HepG2 (cell line): ENCODE measurements around the gene MYL11. TPM values are rescaled to one million over a fixed set of nuclear protein-coding genes. Genes with fewer than 3 reads are reported as not detected.

ENCODE experiments used
- CBX5 ChIP-seq: sonication (generic); formaldehyde crosslinking; IDR thresholded peaks from 2 replicates; pipeline ENCODE4 v1.4.0; 2020; ENCODE audit warnings: missing genetic modification reagents, borderline replicate concordance
- CENPT ChIP-seq: sonication (generic); formaldehyde crosslinking; IDR thresholded peaks from 2 replicates; pipeline ENCODE4 v1.8.0; 2022; ENCODE audit warnings: low read depth, mild to moderate bottlenecking, moderate library complexity, missing genetic modification reagents
- IKZF1 ChIP-seq: fragments of 450-650 bp; IDR thresholded peaks from 2 replicates; pipeline ENCODE4 v1.7.1; 2016
- KLF13 ChIP-seq: sonication (generic); formaldehyde crosslinking; IDR thresholded peaks from 2 replicates; pipeline ENCODE4 v1.4.0; 2020; ENCODE audit warnings: mild to moderate bottlenecking, missing genetic modification reagents
- KLF16 ChIP-seq, 2 experiments: sonication (generic) in 1 of 2; formaldehyde crosslinking in 1 of 2; IDR thresholded peaks; 2 replicates each; pipeline versions ENCODE4 v1.6.1 to v1.8.0; 2016 to 2023; ENCODE audit warnings: missing genetic modification reagents in 2 of 2, missing compliant biosample characterization in 1 of 2
- TBL1XR1 ChIP-seq: fragments of 150-350 bp; IDR thresholded peaks from 2 replicates; pipeline ENCODE4 v1.6.1; 2014; ENCODE audit warnings: borderline replicate concordance, low read length; ENCODE audit not compliant: partially characterized antibody
- YY1 ChIP-seq: IDR thresholded peaks from 2 replicates; pipeline ENCODE4 v1.6.1; 2011; ENCODE audit warnings: low read length, low read depth, moderate library complexity, mild to moderate bottlenecking; ENCODE audit not compliant: insufficient read depth, insufficient replicate concordance
- ZFP41 ChIP-seq: sonication (generic); formaldehyde crosslinking; IDR thresholded peaks from 2 replicates; pipeline ENCODE4 v1.4.0; 2020; ENCODE audit warnings: mild to moderate bottlenecking, missing genetic modification reagents, borderline replicate concordance
- ZNF598 ChIP-seq: sonication (generic); formaldehyde crosslinking; IDR thresholded peaks from 2 replicates; pipeline ENCODE4 v1.5.1; 2020; ENCODE audit warnings: mild to moderate bottlenecking, missing genetic modification reagents, borderline replicate concordance
- polyA plus RNA-seq, 8 experiments: library from polyadenylated mRNA; depleted of rRNA in 3 of 8; stranded (reverse) in 7 of 8; unstranded in 1 of 8; fragments of >200 nt; fragmentation: Illumina TruSeq in 4 of 8; extraction: Trizol in 4 of 8; gene quantifications; 2 replicates each; pipeline versions ENCODE4 v1.2.1 to v1.2.3, GENCODE V29; 2011 to 2016; ENCODE audit warnings: low read depth in 4 of 8, missing spikeins in 1 of 8, mixed read lengths in 1 of 8; ENCODE audit not compliant: insufficient read depth in 1 of 8
- total RNA-seq, 5 experiments: library from RNA; depleted of rRNA; stranded (reverse); fragments of >200 nt; fragmentation: Illumina TruSeq; extraction: Trizol; gene quantifications; 2 replicates each; pipeline ENCODE4 v1.2.3, GENCODE V29; 2016; ENCODE audit warnings: low read depth in 1 of 5
- TF ChIP-seq, protein P1 (sequence below): sonication (generic); formaldehyde crosslinking; conservative IDR thresholded peaks from 2 replicates; pipeline ENCODE4 v1.4.0; 2020; ENCODE audit warnings: mild to moderate bottlenecking, missing genetic modification reagents, moderate library complexity
- TF ChIP-seq, protein P2 (sequence below): sonication (generic); formaldehyde crosslinking; IDR thresholded peaks from 2 replicates; pipeline ENCODE4 v1.4.0; 2020; ENCODE audit warnings: missing genetic modification reagents, borderline replicate concordance
- TF ChIP-seq, protein P3 (sequence below): IDR thresholded peaks from 2 replicates; pipeline ENCODE4 v1.4.0; 2020; ENCODE audit warnings: mild to moderate bottlenecking, missing genetic modification reagents
- TF ChIP-seq, protein P4 (sequence below): sonication (generic); formaldehyde crosslinking; IDR thresholded peaks from 2 replicates; pipeline ENCODE4 v1.4.0; 2020; ENCODE audit warnings: missing genetic modification reagents

MYL11 gene
- total and polyA plus RNA-seq, 2 of the 13 experiments (the other 11 are each of a cell fraction or from before 2014, with no cell fraction given), result not detected

DNA sequence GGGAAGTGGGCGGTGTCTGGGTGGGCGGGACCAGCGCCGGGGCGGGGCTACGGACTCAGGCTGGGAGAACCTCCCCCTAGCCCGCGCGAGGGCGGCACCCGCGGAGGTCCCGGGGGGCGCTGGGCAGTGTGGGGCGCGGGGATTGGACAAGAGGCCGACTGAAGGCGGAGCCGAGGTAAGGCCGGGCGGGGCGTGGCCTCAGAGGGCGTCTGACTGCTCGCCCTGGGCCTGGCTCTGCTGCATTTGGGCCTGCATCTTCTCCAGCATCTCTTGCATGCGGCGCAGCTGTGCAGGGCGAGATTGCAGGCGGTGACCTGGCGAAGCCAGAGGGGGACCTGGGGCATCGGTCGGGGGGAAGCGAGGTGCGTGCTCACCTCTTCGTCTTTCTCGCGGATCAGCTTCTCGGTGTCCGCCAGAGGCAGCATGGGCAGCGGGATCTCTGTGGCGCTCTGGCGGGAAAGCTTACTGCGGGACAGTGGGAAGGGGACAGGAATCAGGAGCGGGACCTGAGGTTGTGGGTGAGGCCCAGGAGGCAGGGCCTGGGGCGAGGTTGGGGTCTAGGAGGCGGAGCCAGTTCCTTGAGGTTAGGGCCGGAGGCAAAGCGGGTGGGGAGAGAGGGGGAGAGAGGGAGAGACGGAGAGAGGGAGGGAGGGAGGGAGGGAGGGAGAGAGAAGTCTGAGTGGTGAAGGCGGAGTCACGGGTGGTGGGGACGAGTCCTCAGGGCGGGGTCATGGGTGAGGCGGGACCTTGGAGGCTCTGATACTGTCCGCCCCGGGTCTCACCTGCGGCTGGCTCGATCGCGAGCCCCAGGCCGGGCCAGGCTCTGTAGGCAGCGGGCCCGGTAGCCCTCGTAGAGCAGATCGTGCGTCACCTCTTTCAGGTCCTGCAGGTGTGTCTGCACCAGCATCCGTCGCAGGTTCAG is 3.9 kb downstream of the MYL11 start (continued):
- TF ChIP-seq, protein P1, sequence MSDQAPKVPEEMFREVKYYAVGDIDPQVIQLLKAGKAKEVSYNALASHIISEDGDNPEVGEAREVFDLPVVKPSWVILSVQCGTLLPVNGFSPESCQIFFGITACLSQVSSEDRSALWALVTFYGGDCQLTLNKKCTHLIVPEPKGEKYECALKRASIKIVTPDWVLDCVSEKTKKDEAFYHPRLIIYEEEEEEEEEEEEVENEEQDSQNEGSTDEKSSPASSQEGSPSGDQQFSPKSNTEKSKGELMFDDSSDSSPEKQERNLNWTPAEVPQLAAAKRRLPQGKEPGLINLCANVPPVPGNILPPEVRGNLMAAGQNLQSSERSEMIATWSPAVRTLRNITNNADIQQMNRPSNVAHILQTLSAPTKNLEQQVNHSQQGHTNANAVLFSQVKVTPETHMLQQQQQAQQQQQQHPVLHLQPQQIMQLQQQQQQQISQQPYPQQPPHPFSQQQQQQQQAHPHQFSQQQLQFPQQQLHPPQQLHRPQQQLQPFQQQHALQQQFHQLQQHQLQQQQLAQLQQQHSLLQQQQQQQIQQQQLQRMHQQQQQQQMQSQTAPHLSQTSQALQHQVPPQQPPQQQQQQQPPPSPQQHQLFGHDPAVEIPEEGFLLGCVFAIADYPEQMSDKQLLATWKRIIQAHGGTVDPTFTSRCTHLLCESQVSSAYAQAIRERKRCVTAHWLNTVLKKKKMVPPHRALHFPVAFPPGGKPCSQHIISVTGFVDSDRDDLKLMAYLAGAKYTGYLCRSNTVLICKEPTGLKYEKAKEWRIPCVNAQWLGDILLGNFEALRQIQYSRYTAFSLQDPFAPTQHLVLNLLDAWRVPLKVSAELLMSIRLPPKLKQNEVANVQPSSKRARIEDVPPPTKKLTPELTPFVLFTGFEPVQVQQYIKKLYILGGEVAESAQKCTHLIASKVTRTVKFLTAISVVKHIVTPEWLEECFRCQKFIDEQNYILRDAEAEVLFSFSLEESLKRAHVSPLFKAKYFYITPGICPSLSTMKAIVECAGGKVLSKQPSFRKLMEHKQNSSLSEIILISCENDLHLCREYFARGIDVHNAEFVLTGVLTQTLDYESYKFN (CRISPR knock-in tag), result peak; percentile 68
- TF ChIP-seq, protein P2, sequence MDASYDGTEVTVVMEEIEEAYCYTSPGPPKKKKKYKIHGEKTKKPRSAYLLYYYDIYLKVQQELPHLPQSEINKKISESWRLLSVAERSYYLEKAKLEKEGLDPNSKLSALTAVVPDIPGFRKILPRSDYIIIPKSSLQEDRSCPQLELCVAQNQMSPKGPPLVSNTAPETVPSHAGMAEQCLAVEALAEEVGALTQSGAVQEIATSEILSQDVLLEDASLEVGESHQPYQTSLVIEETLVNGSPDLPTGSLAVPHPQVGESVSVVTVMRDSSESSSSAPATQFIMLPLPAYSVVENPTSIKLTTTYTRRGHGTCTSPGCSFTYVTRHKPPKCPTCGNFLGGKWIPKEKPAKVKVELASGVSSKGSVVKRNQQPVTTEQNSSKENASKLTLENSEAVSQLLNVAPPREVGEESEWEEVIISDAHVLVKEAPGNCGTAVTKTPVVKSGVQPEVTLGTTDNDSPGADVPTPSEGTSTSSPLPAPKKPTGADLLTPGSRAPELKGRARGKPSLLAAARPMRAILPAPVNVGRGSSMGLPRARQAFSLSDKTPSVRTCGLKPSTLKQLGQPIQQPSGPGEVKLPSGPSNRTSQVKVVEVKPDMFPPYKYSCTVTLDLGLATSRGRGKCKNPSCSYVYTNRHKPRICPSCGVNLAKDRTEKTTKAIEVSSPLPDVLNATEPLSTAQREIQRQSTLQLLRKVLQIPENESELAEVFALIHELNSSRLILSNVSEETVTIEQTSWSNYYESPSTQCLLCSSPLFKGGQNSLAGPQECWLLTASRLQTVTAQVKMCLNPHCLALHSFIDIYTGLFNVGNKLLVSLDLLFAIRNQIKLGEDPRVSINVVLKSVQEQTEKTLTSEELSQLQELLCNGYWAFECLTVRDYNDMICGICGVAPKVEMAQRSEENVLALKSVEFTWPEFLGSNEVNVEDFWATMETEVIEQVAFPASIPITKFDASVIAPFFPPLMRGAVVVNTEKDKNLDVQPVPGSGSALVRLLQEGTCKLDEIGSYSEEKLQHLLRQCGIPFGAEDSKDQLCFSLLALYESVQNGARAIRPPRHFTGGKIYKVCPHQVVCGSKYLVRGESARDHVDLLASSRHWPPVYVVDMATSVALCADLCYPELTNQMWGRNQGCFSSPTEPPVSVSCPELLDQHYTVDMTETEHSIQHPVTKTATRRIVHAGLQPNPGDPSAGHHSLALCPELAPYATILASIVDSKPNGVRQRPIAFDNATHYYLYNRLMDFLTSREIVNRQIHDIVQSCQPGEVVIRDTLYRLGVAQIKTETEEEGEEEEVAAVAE, result peak; percentile 99
- TF ChIP-seq, protein P3, sequence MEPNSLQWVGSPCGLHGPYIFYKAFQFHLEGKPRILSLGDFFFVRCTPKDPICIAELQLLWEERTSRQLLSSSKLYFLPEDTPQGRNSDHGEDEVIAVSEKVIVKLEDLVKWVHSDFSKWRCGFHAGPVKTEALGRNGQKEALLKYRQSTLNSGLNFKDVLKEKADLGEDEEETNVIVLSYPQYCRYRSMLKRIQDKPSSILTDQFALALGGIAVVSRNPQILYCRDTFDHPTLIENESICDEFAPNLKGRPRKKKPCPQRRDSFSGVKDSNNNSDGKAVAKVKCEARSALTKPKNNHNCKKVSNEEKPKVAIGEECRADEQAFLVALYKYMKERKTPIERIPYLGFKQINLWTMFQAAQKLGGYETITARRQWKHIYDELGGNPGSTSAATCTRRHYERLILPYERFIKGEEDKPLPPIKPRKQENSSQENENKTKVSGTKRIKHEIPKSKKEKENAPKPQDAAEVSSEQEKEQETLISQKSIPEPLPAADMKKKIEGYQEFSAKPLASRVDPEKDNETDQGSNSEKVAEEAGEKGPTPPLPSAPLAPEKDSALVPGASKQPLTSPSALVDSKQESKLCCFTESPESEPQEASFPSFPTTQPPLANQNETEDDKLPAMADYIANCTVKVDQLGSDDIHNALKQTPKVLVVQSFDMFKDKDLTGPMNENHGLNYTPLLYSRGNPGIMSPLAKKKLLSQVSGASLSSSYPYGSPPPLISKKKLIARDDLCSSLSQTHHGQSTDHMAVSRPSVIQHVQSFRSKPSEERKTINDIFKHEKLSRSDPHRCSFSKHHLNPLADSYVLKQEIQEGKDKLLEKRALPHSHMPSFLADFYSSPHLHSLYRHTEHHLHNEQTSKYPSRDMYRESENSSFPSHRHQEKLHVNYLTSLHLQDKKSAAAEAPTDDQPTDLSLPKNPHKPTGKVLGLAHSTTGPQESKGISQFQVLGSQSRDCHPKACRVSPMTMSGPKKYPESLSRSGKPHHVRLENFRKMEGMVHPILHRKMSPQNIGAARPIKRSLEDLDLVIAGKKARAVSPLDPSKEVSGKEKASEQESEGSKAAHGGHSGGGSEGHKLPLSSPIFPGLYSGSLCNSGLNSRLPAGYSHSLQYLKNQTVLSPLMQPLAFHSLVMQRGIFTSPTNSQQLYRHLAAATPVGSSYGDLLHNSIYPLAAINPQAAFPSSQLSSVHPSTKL (CRISPR knock-in tag), result peak; percentile 9; the same call in 1 of the 2 replicates
- peak; percentile 42; the same call in 1 of the 2 replicates for TF ChIP-seq CBX5 (CRISPR knock-in tag)
- peak; percentile 23 for TF ChIP-seq YY1
- TF ChIP-seq KLF16 (CRISPR knock-in tag; IDR thresholded peaks at IDR 0.05), result peak in 1 of 2 experiments; percentile 74; a peak in 2 of 4 replicates
- peak; percentile 51; the same call in 1 of the 2 replicates for TF ChIP-seq ZNF598
- peak; percentile 75; the same call in 1 of the 2 replicates for TF ChIP-seq ZFP41 (CRISPR knock-in tag)
- 0 out of 2 replicates have a peak, but pooled peaks have one; percentile 55 for TF ChIP-seq CENPT (CRISPR knock-in tag)
- TF ChIP-seq, protein P4, sequence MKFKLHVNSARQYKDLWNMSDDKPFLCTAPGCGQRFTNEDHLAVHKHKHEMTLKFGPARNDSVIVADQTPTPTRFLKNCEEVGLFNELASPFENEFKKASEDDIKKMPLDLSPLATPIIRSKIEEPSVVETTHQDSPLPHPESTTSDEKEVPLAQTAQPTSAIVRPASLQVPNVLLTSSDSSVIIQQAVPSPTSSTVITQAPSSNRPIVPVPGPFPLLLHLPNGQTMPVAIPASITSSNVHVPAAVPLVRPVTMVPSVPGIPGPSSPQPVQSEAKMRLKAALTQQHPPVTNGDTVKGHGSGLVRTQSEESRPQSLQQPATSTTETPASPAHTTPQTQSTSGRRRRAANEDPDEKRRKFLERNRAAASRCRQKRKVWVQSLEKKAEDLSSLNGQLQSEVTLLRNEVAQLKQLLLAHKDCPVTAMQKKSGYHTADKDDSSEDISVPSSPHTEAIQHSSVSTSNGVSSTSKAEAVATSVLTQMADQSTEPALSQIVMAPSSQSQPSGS (CRISPR knock-in tag), result no peak
- TF ChIP-seq IKZF1, result no peak
- TF ChIP-seq KLF13 (CRISPR knock-in tag), result peak; percentile 51; the same call in 1 of the 2 replicates
- no peak for TF ChIP-seq TBL1XR1
